ENCODE results near the gene EML6. TPM values are rescaled to one million over a fixed set of nuclear protein-coding genes. Genes with fewer than 3 reads are reported as not detected.

EML6 gene
- total and polyA plus RNA-seq, 12 donors = 0.07 to 1.5 (median 0.31) TPM

DNA sequence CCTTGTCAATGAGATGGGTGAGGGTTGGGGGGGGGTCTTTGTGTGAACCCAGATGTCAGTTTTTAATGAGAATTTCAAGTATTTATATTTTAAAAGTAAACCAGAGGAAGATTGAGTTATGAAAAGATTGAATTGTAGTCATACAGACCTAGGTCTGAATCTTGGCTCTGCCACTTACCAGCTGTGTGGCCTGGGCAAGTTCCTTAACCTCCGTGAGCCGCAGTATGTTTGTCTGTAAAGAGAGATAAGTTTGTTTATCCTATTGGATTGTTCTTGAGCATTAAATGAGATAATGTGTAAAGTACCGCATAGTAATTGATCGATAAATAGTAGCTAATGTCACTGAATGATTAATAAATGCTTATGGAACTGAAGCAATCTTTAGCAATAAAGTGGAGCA, 63.8 kb downstream of the EML6 start:
- H3K9me3 ChIP-seq = no peaks in the 10 kb centered on the region

DNA sequence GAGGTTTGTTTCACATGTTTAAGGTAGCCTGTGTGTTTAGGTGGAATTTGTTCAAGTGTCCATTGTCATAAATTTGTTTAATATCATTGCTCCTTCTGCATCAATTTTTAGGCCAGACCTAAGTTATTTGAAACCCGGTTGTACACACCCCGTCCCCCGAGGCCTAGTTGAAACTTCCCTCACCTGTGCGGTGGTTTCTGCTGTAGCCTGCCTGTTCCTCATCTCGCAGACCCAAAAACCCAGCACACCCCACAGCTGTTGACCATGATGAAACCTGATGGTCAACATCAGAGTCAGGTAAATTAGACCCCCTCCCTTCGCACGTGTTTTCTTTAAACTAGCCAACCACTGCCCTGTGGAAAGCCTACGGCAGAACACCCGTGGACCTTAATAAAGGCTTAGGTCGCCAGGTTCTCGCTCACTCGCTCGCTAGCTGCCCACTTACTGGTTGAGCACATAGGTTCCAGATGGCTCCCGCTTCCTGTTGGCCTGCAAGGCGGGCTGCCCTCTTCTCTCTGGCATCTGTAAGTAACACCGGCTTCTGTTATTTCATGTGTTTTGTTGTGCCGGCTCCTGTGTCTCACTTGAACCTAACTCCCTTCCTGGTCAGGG, 64.4 kb downstream of the EML6 start:
- WGBS, 2 donors = 95 to 97% methylated on average over 17 of the region's 17 CpGs
- Histone ChIP-seq H3K27me3 (no peaks in the 10 kb centered on the region), H3K9me3 (no peaks in the 10 kb centered on the region), H3K4me1 (no peaks in the 10 kb centered on the region), H3K27ac (no peak overlapping the region), H3K36me3 (no peaks in the 10 kb centered on the region), H3K4me3 (no peak overlapping the region)
- intact Hi-C loops (cut with DNase I) = no loop called here
- no peak for DNase-seq
- no peak for ATAC-seq
- TF ChIP-seq, protein P1, sequence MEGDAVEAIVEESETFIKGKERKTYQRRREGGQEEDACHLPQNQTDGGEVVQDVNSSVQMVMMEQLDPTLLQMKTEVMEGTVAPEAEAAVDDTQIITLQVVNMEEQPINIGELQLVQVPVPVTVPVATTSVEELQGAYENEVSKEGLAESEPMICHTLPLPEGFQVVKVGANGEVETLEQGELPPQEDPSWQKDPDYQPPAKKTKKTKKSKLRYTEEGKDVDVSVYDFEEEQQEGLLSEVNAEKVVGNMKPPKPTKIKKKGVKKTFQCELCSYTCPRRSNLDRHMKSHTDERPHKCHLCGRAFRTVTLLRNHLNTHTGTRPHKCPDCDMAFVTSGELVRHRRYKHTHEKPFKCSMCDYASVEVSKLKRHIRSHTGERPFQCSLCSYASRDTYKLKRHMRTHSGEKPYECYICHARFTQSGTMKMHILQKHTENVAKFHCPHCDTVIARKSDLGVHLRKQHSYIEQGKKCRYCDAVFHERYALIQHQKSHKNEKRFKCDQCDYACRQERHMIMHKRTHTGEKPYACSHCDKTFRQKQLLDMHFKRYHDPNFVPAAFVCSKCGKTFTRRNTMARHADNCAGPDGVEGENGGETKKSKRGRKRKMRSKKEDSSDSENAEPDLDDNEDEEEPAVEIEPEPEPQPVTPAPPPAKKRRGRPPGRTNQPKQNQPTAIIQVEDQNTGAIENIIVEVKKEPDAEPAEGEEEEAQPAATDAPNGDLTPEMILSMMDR (IDR thresholded peaks at IDR 0.05) = no peak

More for the DNA sequence above, 63.8 kb downstream of the EML6 start:
- TF ChIP-seq, protein P1 (IDR thresholded peaks at IDR 0.05) = no peak
- DNase-seq (no peak), ATAC-seq (no peak)
- no peak overlapping the region for H3K4me3 ChIP-seq
- no peaks in the 10 kb centered on the region for H3K4me1 ChIP-seq
- intact Hi-C loops (cut with DNase I) = no loop called here
- no peak overlapping the region for H3K27ac ChIP-seq
- 78 to 95% methylated on average over 4 of the region's 4 CpGs for WGBS, 2 donors
- H3K27me3 ChIP-seq = no peaks in the 10 kb centered on the region
- H3K36me3 ChIP-seq = no peaks in the 10 kb centered on the region

DNA sequence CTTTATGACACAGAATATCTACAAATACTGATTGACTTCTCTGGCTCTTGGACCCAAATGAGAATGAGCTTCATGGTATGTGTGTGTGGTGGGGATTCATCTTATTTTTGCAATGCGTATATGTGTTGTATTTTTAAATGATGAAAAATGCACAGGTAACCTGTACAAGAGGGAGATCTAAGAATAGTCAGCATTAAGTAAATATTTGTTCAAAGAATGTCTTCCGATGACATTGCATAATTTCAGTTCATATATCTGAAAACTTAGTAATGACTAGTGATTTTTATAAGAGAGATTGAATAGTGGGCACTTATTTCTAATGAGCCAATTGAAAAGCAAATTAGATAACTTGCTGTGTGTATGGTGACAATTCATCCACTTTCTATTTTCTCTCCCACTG, 66.4 kb downstream of the EML6 start:
- no peak for DNase-seq
- Histone ChIP-seq H3K4me1 (no peaks in the 10 kb centered on the region), H3K27ac (no peak overlapping the region), H3K27me3 (no peaks in the 10 kb centered on the region), H3K4me3 (no peak overlapping the region), H3K36me3 (no peaks in the 10 kb centered on the region), H3K9me3 (no peaks in the 10 kb centered on the region)
- intact Hi-C loops (cut with DNase I) = no loop called here
- WGBS, 2 donors = 97% methylated on average over 2 of the region's 2 CpGs
- TF ChIP-seq, protein P1 (IDR thresholded peaks at IDR 0.05) = no peak
- ATAC-seq = no peak

DNA sequence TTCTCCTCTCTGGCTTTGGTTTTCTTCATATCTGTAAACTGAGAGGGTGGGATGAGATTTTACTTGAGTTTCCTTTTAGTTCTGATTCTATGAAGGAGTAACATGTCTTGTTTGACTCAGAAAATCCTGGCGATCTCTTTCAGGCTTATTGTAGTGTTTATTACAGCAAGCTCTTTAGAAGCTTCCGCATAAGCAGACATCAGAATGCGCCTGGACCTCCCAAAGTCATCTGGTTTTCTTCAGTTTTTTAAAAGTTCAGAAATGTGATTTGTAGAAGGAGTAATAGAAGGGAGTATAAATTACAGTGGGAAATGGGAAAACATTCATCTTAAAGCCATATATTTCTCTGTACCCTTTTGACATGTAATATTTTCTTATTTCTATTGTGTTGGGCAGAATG, 68.4 kb downstream of the EML6 start:
- Histone ChIP-seq H3K4me3 (no peak overlapping the region), H3K4me1 (no peaks in the 10 kb centered on the region), H3K27ac (no peak overlapping the region), H3K36me3 (no peaks in the 10 kb centered on the region), H3K27me3 (no peaks in the 10 kb centered on the region), H3K9me3 (no peaks in the 10 kb centered on the region)
- WGBS, 2 donors = 93 to 97% methylated on average over 3 of the region's 3 CpGs
- TF ChIP-seq, protein P1 (IDR thresholded peaks at IDR 0.05) = no peak
- ATAC-seq (no peak), DNase-seq (no peak)
- intact Hi-C loops (cut with DNase I) = no loop called here

Data from heart right ventricle (tissue), 16 donors.